HG02885 (cell line): ENCODE data around the gene HOXA4.

ENCODE experiments used
- ATAC-seq: cut with Tn5 transposase; IDR thresholded peaks from one replicate; pipeline ENCODE4 v1.9.1; 2021; ENCODE audit warnings: mild to moderate bottlenecking; ENCODE audit not compliant: unreplicated experiment, poor library complexity

The HOXA4 gene

GRCh38 chr7:27109466-27110185, 20.9 kb downstream of the HOXA4 start:
- no peak for ATAC-seq

GRCh38 chr7:27108390-27109127, 22.0 kb downstream of the HOXA4 start:
- no peak for ATAC-seq

DNA sequence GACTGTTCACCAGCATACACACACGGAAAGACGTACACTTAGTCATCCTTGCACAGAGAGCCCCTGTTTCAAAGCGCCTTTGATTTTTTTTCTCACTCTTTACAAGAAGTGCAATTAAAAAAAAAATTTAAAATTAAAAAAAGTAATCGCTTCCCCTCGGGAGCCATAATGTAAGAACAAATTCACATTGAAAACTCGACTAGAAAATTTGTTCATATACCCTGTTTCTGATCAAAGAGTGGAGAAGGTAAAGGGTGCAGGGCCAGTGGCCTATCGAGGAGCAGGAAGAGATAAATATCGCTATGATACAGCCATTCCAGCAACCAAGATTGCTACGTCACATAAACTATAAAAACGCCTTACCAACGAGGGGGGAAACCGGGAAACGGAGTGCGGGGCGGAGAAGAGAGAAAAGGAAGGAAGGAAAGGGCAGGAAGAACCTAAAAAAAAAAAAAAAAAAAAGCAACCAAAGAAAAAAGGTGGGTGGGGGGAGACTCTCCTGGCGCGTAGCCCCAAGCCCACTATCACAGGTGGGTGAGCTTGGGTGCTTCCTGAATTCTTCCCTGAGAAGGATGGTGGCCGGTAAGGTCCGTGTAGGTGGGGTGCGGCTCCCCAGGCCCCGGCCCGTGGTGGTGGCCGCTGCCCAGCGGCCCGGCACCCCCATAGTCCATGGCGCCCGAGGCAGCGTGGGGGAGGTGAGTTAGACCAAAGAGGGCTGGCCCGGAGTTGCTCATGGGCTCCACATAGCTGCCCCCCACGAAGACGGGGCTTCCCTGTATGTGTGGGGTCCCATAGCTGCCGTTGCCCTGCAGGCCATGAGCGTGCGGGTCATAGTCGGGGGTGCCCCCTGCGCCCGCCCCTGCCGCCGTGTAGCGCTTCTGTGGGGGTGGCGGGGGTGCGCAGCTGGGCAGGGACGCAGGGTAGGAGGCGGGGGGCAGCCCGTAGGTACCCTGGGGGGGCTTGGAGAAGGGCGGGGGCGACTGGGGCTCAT, 22.9 kb downstream of the HOXA4 start:
- no peak for ATAC-seq

- no peak for ATAC-seq
Measured at GRCh38 chr7:27106901-27107240, 23.7 kb downstream of the HOXA4 start.

DNA sequence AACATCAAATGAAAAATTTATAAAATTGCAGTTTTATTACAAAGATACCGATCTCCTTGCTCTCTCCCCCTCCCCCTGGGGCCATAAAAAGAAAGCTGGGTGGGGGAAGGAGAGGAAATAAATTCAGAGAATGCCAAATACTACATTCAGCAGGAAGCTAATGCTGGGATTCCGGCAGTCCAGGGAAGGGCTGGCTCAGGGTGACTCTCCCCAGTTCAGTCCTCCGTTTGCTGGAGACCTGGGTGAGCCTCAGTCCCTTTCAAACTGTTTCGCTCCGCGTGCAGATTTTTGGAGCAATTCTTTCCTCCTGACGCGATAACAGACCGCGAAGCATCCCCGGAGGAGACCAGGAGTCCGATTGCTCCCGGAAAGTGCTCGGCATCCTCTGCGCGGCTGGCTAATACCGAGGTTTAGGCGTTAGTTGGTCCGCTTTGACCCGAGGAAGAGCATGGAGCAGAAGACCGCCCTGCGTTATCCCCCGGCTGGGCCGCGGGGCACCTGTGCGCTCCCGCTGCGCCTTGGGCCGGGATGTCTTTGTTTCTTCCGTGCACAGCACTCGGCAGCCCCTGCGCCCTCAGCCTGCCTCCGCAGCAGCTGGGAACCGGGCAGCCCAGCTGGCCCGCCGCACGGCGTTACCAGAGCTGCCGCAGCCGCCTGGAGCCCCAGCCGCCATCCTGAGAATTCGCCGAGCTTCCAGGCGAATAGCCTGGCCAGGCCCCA, 24.2 kb downstream of the HOXA4 start:
- no peak for ATAC-seq

GRCh38 chr7:27105301-27106031, 25.1 kb downstream of the HOXA4 start:
- ATAC-seq: no peak

DNA sequence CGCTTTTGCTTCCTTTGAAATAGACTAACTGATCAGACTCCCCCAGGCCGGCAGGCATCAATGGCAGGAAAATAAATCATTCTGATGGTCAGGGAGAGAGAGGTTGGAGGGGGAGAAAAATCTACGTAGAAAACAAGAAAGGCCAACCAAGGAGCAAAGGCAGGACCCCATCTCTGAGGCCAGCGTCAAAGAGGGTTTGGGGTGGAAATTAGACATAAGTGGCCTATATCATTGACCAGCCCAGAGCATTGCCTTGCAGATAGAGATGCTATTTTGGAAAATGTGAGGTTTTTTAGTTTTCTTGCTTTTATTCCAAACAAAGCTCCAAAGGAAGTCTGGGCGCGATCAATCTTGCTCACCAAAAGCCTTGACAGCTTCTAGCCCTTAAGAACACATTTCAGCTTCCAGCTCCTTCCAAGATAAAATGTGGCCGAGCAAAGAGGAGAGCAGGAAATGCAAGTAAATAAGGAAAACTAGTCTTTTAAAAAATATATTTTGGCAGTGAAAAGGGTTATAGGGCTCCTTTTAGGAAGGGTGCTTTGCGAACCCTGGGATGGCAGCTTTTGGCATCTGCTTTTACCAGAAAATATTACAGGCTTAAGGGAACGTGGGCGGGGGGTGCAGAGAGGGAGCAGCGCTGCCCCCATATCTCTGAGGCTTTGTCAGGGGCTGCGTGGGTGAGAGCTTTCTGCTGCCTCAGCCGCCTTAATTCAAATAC, 26.1 kb downstream of the HOXA4 start:
- ATAC-seq: no peak

DNA sequence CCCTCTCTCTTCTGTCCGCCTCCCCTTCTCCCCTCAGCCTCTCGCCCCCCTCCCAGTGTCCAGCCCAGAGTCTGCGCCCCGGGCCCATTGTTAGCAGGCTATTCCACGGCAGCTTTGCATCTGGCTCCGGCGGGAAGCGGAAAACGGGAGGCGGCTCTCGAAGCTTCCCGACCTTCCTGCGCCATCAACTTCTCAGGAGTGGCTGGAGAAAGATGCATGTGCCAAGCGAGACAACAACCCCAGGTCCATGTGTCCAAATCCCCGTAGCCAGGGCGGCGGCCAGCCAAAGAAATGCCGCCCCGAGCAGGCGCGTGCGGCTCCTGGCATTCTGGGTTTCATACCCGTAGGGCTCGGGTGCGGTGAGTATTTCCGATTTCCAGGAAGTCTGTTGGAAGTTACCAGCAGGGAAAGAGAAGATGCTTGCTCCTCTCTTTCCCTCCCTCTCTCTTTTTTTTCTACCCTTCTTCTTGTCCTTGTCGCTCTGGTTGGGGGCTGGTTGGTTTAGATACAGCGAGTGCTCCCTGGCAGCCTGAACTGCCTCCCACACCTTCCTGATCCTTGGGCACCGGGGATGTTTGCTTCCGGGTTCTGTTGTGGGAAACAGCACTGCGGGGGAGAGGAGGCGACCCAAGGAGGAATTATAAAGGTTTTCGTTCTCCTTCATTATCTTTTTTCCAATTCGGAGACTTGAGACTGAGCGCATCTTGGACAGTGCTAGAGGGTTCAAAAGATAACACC, 26.9 kb downstream of the HOXA4 start:
- ATAC-seq: no peak

DNA sequence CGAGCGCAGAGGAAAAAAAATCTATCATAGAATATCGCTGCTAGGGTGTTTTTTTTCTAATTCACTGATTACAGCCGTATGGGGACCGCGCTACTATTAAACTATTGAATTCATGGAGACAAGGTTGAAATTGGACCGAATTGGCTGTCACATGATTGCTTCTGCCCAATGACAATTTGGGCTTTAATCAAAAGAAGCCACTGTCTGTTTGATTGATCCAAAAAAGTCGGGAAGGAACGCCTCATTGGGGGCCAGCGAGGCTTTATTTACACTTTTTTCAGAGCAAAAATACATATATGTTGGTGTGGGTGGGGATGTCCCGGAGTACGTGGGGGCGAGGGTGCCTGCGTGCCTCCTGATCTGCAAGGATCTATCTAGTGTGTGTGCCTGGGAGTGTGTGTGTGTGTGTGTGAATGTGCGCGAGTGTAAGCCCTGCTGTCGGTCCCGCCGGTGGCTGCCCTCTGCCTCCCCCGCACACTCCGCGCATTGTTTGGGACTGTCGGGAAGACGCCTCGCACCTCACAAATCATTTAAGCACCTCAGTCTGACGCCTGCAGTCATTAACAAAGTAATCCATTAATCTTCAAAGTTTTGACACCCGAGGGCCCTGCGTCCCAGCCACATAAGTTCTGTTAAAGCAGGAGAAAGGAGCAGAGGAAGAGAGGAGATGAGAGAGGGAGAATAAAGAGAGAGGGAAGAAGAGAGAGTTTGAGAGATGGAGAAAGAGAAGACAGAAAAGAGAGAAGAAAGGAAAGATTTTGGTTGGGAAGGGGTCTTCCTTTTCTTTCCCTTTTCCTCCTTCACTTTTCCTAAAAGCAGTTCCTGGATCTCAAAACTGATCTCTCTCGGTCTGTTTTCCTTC, 27.7 kb downstream of the HOXA4 start, which contains the start of gene HOXA2:
Gene HOXA2 (minus strand): TSS at position 103 of the 862 bp plus-strand sequence. CDS start 183 bp downstream, outside the sequence.
- ATAC-seq: no peak

DNA sequence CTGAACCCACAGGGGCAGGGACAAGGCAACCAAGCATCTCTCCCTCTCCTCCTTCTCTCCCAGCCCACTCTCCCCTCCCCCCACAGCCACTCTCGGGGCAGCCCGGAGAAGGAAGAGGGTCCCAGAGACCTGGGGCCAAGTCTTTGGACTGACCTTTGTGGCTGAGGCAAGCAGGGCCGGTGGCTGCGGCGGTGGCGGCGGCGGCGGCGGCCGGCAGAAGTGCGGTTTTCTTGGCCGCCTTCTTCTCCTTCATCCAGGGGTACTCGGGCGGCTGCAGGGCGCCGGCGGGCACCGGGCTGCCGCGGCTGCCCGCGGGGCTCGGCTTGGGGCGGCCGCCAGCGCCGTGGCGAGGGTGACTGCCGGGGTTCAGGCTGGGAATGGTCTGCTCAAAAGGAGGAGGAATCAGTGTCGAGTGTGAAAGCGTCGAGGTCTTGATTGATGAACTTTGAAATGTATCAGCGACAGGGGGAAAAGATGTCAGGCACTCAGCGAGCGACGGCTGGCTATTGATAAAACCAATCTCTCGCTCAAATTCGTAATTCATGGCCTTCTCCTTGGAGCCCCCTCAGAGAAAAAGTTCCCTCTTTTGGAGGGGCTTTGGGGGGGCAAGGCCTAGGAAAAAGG, 28.5 kb downstream of the HOXA4 start:
- no peak for ATAC-seq

DNA sequence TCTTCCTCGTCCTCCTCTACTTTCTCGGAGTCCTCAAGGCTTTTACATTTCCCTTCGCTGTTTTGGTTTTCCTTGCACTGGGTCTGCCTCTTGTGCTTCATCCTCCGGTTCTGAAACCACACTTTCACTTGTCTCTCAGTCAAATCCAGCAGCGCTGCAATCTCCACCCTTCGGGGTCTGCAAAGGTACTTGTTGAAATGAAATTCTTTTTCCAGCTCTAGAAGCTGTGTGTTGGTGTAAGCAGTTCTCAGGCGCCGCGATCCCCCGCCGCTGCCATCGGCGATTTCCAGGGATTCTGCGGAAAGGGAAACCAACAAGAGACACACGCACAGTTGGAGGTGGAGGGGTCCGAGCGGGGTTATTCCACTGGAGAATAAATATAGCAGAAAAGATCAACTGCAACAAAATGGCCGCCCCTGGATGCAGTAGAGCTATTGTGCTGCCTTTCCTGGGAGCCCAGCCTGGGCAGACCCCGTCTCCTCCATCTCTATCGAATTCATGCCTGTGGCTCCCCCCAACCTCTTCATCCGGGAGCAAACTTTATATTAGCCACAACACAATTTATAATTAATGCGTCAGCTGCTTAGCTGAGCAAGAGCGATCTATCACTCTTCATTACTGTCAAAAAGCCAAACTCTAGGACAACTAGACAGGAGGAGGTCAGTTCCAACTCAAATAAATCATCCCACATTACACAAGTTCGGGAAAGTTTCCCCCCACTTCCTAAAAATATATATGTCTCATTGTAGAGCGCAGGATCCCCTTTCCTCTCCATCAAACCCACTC, 29.2 kb downstream of the HOXA4 start:
- ATAC-seq: no peak

- ATAC-seq: no peak
Measured at GRCh38 chr7:27100694-27101170, 29.8 kb downstream of the HOXA4 start.

- no peak for ATAC-seq
Measured at GRCh38 chr7:27099453-27100370, 30.8 kb downstream of the HOXA4 start.

GRCh38 chr7:27098578-27099451, 31.7 kb downstream of the HOXA4 start:
- no peak for ATAC-seq
